HEK293 (cell line): Measurements from ENCODE around the gene NRP1.

Source experiments
- OVOL3 ChIP-seq: fragments of 450-650 bp; formaldehyde crosslinking; IDR thresholded peaks from 2 replicates; pipeline ENCODE4 v1.5.1; 2016; ENCODE audit warnings: missing biosample characterization, missing genetic modification characterization
- ZNF473 ChIP-seq: fragments of 450-650 bp; formaldehyde crosslinking; IDR thresholded peaks from 2 replicates; pipeline ENCODE4 v1.5.1; 2017; ENCODE audit warnings: missing biosample characterization, missing genetic modification characterization

- TF ChIP-seq OVOL3 (tag by site-specific recombination) (no peak), ZNF473 (tag by site-specific recombination) (no peak)
Measured at GRCh38 chr10:33160151-33160550, 174.3 kb downstream of the NRP1 start.
